HT-29 (cell line): ENCODE results near the gene ZNF780A. TPM values are rescaled to one million over a fixed set of nuclear protein-coding genes. Genes with fewer than 3 reads are reported as not detected.
A peak's percentile ranks its signal among the peaks of the same experiment; 100 is the strongest.
"Not testable (repeated sequence)": the region's sequence is repeated elsewhere in the genome, so short reads cannot be mapped to it uniquely, and the experiment has no call there.

Experiments used
- DNase-seq: peaks from one replicate; pipeline ENCODE4 v3.0.0-alpha.2; 2015; ENCODE audit warnings: low spot score
- total RNA-seq: library from RNA; depleted of rRNA; stranded (reverse); fragments of >200 nt; shearing (Covaris generic); gene quantifications from 2 replicates; pipeline ENCODE4 v1.2.3, GENCODE V29; 2014; rRNA removed

ZNF780A gene
- total RNA-seq = 9.3 and 11.9 TPM in 2 replicates

DNA sequence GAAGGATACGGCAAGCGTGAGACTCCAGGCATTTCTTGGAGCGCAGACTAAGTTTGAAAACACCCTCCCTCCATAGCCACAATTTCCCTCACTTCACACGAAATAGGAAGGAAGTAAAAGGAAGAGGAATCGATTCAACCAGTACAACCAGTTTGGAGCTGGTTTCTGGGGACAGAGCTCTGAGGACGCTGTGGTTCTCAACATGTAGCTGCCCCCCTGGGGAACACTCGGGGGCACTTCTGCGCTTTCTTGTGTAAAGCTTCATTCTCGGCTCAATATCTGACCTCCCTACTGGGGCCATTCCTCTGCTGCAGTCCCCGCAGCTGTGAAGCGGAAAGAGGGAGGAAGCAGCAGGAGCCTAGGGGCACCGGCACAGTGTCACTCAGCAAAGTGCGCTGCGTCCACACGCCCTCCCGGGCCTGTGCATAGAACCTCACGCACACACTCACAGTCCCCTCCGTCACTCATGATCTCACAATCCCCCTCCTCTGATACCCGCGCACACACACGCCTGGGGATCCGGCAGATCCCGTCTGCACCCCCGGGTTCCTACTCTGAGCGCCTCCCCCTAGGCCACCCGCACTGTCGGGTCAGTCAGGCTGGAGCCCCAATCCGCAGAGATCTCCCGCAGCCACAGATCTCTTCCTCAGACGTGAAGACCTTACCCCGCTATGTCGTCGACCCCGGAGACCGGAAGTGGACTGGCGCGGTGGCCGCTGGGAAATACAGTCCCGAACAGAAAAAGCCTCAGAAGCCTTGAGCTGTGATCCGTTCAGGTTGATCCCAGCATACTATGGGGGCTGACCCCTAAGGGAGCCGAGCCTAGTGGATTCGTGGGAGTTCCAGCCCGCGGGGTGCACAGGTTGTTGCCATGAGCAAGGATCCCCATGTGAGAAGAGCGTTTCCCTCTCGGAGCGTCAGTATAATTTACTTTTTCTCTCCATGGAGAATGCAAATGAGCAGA is at the start of gene ZNF780A:
Gene ZNF780A, minus strand, starts transcription at position 703 of the 964 bp plus-strand sequence. CDS start 6,190 bp downstream, outside the sequence.
- peak; percentile 87 for DNase-seq

DNA sequence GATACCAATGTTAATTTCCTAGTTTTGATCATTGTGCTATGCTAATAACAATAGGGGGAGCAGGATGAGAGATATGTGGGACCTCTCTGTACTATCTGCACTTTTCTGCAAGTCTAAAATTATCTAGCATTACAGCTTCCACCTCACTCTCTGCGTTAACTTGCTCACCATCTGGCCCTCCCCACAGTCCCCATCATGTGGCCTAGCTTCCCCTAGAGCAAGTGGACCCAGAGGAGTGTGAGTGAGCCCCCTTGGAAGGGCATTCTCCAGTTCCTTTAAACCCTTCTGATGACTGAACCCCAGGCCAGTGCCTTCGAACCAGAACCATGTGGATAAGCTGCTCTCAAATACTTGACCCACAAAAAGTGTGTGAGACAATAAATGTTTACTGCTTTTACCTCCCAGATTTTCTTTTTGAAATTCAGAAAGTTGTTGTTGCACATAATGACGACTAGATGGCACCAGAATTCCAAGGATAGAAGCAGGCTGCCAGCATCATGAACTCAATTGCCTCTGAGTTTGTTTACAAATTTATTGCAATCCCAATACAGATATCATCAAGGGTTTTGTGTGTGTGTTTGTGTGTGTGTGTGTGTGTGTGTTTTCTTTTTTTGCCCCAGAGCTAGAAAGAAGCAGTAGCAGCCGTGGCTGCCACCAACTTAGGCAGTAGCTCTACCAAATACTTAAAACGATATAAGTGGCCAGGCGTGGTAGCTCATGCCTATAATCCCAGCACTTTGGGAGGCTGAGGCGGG is 49.0 kb upstream of the ZNF780A start:
- peak; percentile 83 for DNase-seq

DNA sequence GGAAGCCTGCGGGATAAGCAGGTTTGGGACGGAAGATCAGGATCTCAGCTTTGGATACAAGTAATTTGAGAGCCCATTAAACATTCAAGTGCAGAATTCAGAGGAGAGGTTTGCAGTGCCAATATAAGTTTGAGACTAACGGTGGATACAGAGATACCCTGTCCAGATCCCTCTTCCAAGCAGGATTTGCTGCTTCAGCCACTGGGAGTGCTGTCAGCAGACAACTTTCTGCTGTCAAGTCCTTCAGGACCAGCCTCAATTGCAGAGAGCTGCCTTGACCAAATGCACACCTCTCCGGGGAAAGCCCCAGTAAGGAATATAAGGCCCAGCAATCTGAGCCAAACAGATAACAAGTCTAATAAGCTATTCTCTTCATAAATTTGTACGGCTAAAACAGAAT is 46.1 kb upstream of the ZNF780A start:
- DNase-seq = no peak

DNA sequence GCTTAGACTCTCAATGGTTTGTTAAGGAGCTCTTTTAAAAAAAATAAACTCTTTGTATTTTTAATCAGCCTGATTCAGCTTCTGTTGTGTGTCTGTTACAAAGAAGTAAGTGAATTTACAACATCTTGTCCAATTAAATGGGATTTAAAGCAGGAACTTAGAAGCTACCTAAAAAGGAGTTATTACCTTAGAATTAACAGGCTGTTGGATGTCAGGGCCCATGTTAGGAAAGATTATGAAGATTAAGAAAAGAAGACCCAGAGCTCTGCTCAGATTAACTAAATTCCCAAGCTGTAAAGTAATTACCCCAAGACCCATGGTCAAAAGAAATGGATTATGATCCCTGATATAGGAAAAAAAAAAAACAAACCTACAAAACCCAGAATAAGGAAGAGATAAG is 44.1 kb upstream of the ZNF780A start:
- no peak for DNase-seq

DNA sequence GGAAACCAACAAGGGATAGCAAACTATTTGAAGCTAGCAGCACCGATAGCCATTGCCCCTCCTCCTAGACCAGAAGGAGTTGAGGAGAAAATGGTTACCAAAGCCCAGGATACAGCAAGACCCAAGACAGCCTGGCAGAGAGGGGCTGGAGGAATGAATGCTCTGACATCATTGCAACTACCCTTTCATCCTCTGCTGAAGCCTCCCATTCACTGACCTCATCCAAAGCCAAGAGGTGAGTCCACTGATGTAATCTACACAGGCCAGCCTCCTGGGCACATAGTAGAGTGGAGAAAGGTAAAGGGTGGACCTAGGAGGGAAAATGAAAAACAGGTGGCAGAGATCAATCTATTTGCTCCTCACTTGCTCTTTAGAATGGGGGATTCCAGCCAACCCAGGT is 42.7 kb upstream of the ZNF780A start:
- no peak for DNase-seq

DNA sequence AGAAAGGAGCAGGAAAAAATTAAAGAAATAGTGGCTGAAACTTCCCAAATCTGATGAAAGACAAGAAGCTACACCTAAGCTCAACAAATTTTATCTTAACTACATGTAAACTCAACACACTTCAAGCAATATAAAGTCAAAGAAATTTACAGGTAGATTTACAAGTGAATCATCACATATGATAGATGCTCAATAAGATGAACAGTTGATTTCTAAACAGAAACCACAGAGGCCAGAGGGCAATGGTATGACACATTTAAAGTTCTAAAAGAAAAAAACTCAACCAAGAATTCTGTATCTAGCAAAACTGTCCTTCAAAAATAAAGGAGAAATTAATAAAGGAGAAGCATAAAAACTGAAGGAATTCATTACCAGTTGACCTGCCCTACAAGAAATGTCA is 39.3 kb upstream of the ZNF780A start:
- no peak for DNase-seq

DNA sequence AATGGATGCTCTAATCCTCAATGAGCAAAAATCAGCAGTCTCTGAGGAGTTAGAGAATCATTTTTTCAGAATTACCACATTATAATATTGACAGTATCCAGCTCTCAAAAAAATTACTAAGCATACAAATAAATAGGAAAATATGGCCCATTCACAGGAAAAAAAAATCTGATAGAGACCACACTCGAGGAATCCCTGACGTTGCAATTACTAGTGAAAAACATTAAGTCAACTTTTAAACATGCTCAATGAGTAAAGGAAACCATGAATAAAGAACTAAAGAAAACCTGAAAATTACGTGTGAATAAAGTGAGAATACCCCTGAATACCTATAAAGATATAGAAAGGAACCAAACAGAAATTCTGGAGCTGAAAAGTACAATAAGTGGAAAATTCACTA is 38.7 kb upstream of the ZNF780A start:
- no peak for DNase-seq

DNA sequence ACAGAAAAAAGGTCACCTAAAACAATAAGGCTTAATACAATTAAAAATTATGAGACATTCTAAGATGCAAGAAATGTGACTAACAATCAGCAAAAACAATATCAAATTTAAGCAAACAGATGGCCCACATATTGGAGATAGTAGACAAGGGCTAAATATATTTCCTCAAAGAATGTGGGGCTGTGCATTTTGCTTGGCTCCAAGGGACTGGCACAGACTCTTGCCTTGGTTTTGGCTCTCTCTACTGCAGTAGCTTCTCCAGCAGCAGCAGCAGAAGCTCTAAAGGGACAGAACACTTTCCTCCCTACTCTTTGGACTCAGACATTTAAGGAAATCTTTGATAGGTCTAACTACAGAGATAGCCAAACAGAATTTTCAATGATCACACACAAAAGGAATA is 38.2 kb upstream of the ZNF780A start:
- no peak for DNase-seq

DNA sequence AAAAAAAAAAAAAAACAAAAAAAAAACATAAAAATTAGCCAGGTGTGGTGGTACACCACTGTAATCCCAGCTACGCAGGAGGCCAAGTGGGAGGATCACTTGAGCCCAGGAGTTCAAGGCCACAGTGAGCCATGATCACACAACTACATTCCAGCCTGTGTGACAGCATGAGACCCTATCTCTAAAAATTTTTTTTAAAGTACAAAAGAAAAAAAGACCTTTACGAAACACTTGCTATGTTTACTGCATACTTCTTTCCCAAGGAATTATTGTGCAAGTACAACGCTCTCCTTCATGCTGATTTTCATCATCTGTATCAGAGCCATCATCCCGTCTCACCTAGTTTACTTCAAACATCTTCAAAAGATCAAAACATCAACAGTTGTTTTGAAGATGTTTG is 28.6 kb upstream of the ZNF780A start:
- DNase-seq = no peak

DNA sequence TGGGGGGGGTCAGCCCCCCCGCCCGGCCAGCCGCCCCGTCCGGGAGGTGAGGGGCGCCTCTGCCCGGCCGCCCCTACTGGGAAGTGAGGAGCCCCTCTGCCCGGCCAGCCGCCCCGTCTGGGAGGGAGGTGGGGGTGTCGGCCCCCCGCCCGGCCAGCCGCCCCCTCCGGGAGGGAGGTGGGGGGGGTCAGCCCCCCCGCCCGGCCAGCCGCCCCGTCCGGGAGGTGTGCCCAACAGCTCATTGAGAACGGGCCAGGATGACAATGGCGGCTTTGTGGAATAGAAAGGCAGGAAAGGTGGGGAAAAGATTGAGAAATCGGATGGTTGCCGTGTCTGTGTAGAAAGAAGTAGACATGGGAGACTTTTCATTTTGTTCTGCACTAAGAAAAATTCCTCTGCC is 27.9 kb upstream of the ZNF780A start:
- DNase-seq = not testable (repeated sequence)

DNA sequence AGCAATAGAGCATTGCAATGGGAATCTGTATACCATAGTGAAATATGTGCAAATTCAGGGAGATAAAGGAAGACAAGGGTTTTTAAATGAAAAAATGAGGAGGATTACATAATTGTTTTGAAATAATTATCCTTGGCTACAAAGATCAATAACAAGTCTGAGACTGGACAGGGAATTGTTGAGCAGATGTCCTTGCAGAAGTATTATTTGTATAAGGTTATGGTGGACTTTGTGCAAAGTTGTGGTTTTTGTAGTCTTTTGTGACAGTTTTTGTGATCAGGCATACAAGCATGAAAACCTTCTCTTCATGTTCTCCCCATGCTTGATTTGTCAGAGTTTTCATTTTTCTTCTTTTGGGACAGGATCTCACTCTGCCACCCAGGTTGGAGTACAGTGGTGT is 25.3 kb upstream of the ZNF780A start:
- DNase-seq = no peak

DNA sequence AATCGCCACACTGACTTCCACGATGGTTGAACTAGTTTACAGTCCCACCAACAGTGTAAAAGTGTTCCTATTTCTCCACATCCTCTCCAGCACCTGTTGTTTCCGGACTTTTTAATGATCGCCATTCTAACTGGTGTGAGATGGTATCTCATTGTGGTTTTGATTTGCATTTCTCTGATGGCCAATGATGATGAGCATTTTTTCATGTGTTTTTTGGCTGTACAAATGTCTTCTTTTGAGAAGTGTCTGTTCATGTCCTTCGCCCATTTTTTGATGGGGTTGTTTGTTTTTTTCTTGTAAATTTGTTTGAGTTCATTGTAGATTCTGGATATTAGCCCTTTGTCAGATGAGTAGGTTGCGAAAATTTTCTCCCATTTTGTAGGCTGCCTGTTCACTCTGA is 23.4 kb upstream of the ZNF780A start:
- DNase-seq = not testable (repeated sequence)

DNA sequence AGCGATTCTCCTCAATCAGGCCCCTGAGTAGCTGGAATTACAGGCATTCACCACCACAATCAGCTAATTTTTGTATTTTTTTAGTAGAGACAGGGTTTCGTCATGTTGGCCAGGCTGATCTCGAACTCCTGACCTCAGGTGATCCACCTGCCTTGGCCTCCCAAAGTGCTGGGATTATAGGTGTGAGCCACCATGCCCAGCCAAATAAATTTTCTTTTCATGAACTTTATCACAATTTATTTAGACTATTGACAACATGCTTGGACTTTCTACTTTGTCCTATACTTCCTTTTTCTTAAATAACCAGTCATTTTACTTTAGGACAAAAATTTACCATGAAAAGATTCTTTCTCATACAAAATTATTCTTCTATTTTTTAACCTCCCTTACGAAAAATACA is 21.5 kb upstream of the ZNF780A start:
- DNase-seq = not testable (repeated sequence)

DNA sequence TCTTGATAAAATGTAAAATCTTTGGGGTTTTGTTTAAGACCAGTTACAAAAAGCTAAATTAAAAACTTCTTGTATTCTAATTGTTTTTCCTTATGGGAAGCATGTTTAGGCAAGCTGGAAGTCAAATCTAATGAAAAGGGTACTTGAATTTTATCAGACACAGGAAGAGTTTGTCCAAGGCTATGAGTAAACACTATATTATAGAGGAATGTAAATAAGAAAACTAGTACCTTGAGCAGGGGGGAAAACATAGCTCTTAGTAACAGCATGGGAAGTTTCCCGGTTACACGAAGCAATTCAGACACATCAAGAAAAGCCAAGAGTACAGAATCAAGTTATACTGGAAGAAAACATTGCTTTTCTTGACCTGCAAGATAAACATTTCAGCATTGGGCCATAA is 19.8 kb upstream of the ZNF780A start:
- DNase-seq = no peak

DNA sequence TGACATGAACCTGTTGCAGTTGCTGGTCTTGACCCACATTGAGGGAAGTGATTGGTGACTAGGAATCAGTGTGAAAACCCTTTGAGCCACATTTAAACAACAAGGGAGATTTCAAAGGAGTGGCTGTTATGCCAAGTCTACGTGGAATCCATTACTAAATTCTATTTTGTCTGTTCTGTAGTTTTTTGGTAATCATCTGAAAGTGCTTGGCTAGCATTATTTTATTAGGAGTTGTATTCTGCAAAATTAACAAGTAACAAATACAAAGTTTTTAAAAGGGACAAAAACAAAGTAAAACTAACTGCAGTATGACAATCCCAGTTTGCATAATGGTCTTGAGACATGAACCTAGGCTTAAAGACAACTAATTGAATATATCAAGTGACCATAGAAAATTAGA is 14.0 kb upstream of the ZNF780A start:
- DNase-seq = no peak

DNA sequence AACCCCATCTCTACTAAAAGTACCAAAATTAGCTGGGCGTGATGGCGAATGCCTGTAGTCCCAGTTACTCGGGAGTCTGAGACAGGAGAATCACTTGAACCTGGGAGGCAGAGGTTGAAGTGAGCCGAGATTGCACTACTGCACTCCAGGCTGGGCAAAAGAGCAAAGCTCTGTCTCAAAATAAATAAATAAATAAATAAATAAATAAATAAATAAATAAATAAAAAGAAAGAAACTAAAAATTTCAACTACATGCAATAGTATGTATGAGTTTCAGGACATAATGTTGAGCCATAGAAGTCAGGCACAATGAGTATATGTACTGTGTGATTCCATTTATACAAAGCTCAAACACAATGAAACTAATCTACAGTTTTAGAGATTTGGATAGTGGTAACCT is 12.9 kb upstream of the ZNF780A start:
- no peak for DNase-seq

DNA sequence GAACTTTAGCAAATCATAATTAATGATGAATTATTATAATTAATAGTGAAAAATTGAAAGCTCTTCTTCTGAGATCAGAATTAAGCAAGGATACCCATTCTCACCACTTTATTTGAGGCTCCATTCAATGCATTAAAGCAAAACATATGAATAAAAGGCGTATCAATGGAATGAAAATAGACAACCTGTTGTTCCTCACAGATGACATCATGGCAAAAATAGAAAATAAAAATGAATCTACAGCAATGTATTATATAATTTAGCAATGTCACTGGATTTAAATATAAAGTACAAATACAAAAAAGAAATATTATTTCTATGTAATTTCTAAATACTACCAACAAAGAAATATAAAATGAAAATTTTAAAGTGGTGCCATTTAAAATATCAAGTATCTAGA is 11.1 kb upstream of the ZNF780A start:
- no peak for DNase-seq

DNA sequence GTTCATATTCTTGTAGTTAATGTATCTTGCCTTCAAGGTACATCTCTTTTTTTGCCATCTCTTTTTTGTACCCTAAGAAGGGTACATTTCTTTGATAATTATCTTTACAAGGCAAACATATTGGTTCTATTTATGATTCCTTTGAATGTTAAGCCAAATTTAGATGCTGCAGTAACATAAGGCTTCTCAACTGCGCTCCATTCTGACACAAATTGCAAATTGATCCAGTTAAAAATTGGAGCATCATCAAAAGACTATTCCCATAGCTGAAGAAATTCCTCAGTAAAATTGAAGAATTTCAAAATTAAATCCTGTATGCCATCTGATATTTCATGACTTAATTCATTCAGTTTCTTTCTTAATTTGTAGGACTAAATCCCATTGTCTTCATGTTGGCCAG is 2.7 kb upstream of the ZNF780A start:
- DNase-seq = no peak

DNA sequence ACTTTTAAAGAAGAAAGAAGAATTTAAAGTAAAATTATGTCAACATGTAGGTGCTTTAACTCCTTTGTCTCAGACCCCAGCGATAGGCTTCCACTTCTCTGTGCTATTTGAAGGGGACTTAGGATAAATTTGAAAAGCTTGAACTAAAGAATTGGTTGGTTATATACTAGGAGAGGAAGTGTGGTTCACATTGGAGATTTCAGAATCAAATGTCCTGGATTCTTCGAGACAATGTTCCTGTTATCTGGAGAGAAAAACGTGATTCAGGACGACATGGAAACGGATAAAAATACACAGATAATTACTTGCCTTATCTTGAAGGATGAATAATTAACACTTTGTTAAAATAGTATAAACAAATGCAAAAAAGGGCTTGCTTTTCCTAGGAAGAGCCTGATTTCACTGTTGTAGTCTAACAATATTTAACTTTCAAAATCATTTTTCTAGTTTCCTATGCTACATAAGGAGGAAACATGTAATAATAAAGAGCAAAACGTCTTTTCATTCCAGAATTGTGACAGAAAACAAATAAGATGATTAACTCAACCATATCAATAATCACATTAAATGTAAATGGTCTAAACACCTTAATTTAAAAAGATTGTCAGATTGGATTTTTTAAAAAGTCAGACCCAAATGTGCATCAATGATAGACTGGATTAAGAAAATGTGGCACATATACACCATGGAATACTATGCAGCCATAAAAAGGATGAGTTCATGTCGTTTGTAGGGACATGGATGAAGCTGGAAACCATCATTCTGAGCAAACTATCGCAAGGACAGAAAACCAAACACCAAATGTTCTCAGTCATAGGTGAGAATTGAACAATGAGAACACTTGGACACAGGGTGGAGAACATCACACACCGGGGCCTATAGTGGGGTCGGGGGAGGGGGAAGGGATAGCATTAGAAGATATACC is 724 bp upstream of the ZNF780A start:
- DNase-seq = no peak

DNA sequence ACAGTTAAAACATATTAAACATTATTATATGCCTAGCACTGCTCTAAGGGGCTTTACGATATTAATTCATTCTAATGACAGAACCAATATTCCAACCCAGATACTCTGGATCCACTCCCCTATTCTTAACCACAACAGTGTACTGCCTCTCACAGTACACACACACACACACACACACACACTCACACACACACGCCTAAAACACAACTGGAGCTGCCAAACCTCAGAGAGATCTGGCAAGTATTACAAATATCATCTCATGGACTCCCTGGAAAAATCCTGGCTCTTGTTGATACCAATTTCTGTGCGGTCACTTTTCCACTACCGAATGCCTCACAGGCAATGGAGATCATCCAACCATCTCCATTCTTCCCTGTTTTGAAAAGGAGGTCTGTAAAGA is 1.3 kb downstream of the ZNF780A start:
- peak; percentile 12 for DNase-seq

DNA sequence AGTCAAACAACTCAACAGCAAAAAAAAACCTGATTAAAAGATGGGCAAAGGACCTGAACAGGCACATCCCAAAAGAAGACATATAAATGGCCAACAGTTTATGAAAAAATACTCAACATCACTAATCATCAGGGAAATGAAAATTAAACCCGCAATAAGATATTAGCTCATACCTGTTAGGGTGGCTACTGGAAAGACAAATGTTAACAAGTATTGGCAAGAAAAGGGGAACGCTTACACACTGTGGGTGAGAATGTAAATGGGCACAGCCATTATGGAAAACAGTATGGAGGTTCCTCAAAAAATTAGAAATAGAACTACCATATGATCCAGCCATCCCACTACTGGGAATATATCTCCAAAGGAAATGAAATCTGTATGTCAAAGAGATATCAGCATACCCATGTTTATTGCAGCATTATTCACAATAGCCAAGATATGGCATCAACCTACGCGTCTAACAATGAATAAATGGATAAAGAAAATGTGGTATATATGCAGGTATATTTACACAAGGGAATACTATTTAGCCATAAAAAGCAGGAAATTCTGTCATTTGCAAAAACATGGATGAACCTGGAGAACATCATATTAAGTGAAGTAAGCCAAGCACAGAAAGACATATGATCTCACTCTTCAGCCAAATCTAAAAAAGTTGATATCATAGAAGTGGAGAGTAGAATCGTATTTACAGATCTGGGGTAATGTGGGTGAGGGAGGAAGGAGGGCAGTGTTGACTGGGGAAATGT is 2.3 kb downstream of the ZNF780A start:
- DNase-seq = no peak
